Ishikawa (cell line): Measurements from ENCODE around the gene DNMT3A.

Experiments
- CEBPB ChIP-seq: IDR thresholded peaks from 2 replicates; pipeline ENCODE4 v1.6.1; 2012
- CREB1 ChIP-seq: IDR thresholded peaks from 2 replicates; pipeline ENCODE4 v1.6.1; 2012; ENCODE audit warnings: low read depth
- EGR1 ChIP-seq: IDR thresholded peaks from 2 replicates; pipeline ENCODE4 v1.6.1; 2012
- EP300 ChIP-seq: IDR thresholded peaks from 2 replicates; pipeline ENCODE4 v1.6.1; 2012; ENCODE audit warnings: borderline replicate concordance
- FOXM1 ChIP-seq: IDR thresholded peaks from 2 replicates; pipeline ENCODE4 v1.6.1; 2012; ENCODE audit warnings: low read depth, borderline replicate concordance
- NFIC ChIP-seq: IDR thresholded peaks from 2 replicates; pipeline ENCODE4 v1.6.1; 2012
- RAD21 ChIP-seq: IDR thresholded peaks from 2 replicates; pipeline ENCODE4 v1.6.1; 2012; ENCODE audit warnings: low read depth
- TAF1 ChIP-seq: IDR thresholded peaks from 2 replicates; pipeline ENCODE4 v1.6.1; 2012; ENCODE audit warnings: low read depth, mild to moderate bottlenecking
- TCF12 ChIP-seq: IDR thresholded peaks from 2 replicates; pipeline ENCODE4 v1.6.1; 2012; ENCODE audit warnings: low read depth
- TEAD4 ChIP-seq: IDR thresholded peaks from 2 replicates; pipeline ENCODE4 v1.6.1; 2012
- YY1 ChIP-seq: IDR thresholded peaks from 2 replicates; pipeline ENCODE4 v1.6.1; 2012; ENCODE audit warnings: low read depth
- TF ChIP-seq, protein P1 (sequence below): IDR thresholded peaks from 2 replicates; pipeline ENCODE4 v1.6.1; 2012; ENCODE audit warnings: low read depth, mild to moderate bottlenecking
- TF ChIP-seq, protein P2 (sequence below): IDR thresholded peaks from 2 replicates; pipeline ENCODE4 v1.6.1; 2012
- TF ChIP-seq, protein P3 (sequence below): IDR thresholded peaks from 2 replicates; pipeline ENCODE4 v1.6.1; 2012

DNA sequence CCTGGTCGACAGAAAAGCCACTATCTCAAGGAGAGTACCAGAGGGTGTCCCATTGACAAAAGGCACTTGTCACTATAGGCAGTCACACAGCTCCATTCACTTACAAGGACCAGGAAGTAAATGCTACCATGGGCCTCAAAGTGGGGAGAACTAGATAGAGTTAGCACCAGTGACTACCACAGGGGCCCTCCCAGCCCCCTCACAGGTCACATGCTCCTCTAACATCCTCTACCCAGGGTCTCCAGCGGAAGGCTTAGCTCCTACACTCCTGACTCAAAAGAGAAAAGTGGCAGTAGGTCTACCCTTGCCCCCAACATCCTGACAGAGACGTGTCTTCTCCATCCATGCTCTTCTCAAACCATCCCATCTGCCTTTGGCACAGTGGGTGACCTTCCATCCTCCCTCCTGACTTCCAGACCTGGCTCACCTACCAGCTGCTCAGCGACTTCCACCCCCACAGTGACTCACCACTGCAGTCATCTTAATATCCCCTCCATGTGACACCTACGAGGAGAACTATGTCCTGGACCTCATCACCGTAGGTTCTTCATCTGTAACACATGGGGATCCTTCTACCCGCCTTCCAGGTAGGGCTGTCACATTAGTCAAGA lies 5.6 kb upstream of the DNMT3A start:
- TF ChIP-seq, protein P1, sequence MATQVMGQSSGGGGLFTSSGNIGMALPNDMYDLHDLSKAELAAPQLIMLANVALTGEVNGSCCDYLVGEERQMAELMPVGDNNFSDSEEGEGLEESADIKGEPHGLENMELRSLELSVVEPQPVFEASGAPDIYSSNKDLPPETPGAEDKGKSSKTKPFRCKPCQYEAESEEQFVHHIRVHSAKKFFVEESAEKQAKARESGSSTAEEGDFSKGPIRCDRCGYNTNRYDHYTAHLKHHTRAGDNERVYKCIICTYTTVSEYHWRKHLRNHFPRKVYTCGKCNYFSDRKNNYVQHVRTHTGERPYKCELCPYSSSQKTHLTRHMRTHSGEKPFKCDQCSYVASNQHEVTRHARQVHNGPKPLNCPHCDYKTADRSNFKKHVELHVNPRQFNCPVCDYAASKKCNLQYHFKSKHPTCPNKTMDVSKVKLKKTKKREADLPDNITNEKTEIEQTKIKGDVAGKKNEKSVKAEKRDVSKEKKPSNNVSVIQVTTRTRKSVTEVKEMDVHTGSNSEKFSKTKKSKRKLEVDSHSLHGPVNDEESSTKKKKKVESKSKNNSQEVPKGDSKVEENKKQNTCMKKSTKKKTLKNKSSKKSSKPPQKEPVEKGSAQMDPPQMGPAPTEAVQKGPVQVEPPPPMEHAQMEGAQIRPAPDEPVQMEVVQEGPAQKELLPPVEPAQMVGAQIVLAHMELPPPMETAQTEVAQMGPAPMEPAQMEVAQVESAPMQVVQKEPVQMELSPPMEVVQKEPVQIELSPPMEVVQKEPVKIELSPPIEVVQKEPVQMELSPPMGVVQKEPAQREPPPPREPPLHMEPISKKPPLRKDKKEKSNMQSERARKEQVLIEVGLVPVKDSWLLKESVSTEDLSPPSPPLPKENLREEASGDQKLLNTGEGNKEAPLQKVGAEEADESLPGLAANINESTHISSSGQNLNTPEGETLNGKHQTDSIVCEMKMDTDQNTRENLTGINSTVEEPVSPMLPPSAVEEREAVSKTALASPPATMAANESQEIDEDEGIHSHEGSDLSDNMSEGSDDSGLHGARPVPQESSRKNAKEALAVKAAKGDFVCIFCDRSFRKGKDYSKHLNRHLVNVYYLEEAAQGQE: no peak
- TF ChIP-seq TAF1: no peak
- no peak for TF ChIP-seq TEAD4
- TF ChIP-seq EP300: no peak
- no peak for TF ChIP-seq RAD21
- TF ChIP-seq CREB1: no peak
- TF ChIP-seq FOXM1: no peak
- TF ChIP-seq, protein P2, sequence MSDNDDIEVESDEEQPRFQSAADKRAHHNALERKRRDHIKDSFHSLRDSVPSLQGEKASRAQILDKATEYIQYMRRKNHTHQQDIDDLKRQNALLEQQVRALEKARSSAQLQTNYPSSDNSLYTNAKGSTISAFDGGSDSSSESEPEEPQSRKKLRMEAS: no peak
- TF ChIP-seq YY1: no peak
- TF ChIP-seq EGR1: no peak
- TF ChIP-seq, protein P3, sequence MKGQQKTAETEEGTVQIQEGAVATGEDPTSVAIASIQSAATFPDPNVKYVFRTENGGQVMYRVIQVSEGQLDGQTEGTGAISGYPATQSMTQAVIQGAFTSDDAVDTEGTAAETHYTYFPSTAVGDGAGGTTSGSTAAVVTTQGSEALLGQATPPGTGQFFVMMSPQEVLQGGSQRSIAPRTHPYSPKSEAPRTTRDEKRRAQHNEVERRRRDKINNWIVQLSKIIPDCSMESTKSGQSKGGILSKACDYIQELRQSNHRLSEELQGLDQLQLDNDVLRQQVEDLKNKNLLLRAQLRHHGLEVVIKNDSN: no peak
- no peak for TF ChIP-seq NFIC
- TF ChIP-seq CEBPB: no peak
- no peak for TF ChIP-seq TCF12
